ENCODE data around the gene CALML6. TPM values are rescaled to one million over a fixed set of nuclear protein-coding genes. Genes with fewer than 3 reads are reported as not detected.
"Not testable (repeated sequence)": the region's sequence is repeated elsewhere in the genome, so short reads cannot be mapped to it uniquely, and the experiment has no call there.

Gene CALML6
- total and polyA plus RNA-seq, 4 donors, result 0.30 to 1.5 (median 0.89) TPM

- H3K36me3 ChIP-seq (ENCODE audit: control insufficient read depth, insufficient read depth, low read length), result peaks cover 19% of the 10 kb centered on the region
- no peaks in the 10 kb centered on the region for H3K27me3 ChIP-seq (ENCODE audit: control insufficient read depth, insufficient read depth, low read length)
- no peak overlapping the region for H3K4me3 ChIP-seq (ENCODE audit: low read depth, low read length)
- no peak for DNase-seq (ENCODE audit: low read depth in 4 of 6, low spot score in 6 of 6)
- H3K9me3 ChIP-seq (ENCODE audit: control insufficient read depth, insufficient read depth, low read length), result no peaks in the 10 kb centered on the region
- H3K27ac ChIP-seq (ENCODE audit: low read depth, low read length), result no peak overlapping the region
- peaks cover 13% of the 10 kb centered on the region for H3K4me1 ChIP-seq (ENCODE audit: control insufficient read depth, insufficient read depth, low read length)
- WGBS (ENCODE audit: insufficient coverage), result no CpG with 5 or more reads among the region's 5 CpGs
Measured at GRCh38 chr1:1879942-1880341, 35.1 kb upstream of the CALML6 start.

- no peak overlapping the region for H3K27ac ChIP-seq (ENCODE audit: low read depth, low read length)
- WGBS (ENCODE audit: insufficient coverage), result 75% methylated on average over 11 of the region's 13 CpGs
- no peaks in the 10 kb centered on the region for H3K27me3 ChIP-seq (ENCODE audit: control insufficient read depth, insufficient read depth, low read length)
- no peaks in the 10 kb centered on the region for H3K9me3 ChIP-seq (ENCODE audit: control insufficient read depth, insufficient read depth, low read length)
- no peak for DNase-seq (ENCODE audit: low read depth in 4 of 6, low spot score in 6 of 6)
- peaks cover 15% of the 10 kb centered on the region for H3K4me1 ChIP-seq (ENCODE audit: control insufficient read depth, insufficient read depth, low read length)
- peaks cover 16% of the 10 kb centered on the region for H3K36me3 ChIP-seq (ENCODE audit: control insufficient read depth, insufficient read depth, low read length)
- no peak overlapping the region for H3K4me3 ChIP-seq (ENCODE audit: low read depth, low read length)
Measured at GRCh38 chr1:1880617-1881312, 34.3 kb upstream of the CALML6 start.

- H3K4me3 ChIP-seq (ENCODE audit: low read depth, low read length), result no peak overlapping the region
- H3K4me1 ChIP-seq (ENCODE audit: control insufficient read depth, insufficient read depth, low read length), result peaks cover 19% of the 10 kb centered on the region
- no peaks in the 10 kb centered on the region for H3K27me3 ChIP-seq (ENCODE audit: control insufficient read depth, insufficient read depth, low read length)
- no peak overlapping the region for H3K27ac ChIP-seq (ENCODE audit: low read depth, low read length)
- H3K36me3 ChIP-seq (ENCODE audit: control insufficient read depth, insufficient read depth, low read length), result peaks cover 11% of the 10 kb centered on the region
- DNase-seq (ENCODE audit: low read depth in 4 of 6, low spot score in 6 of 6), result no peak
- no peaks in the 10 kb centered on the region for H3K9me3 ChIP-seq (ENCODE audit: control insufficient read depth, insufficient read depth, low read length)
- 75% methylated on average over 5 of the region's 6 CpGs for WGBS (ENCODE audit: insufficient coverage)
Measured at GRCh38 chr1:1881727-1882126, 33.3 kb upstream of the CALML6 start.

GRCh38 chr1:1883092-1883873 is 31.8 kb upstream of the CALML6 start:
- DNase-seq (ENCODE audit: low read depth in 4 of 6, low spot score in 6 of 6), result no peak
- peaks cover 26% of the 10 kb centered on the region for H3K4me1 ChIP-seq (ENCODE audit: control insufficient read depth, insufficient read depth, low read length)
- H3K9me3 ChIP-seq (ENCODE audit: control insufficient read depth, insufficient read depth, low read length), result no peaks in the 10 kb centered on the region
- peaks cover 11% of the 10 kb centered on the region for H3K36me3 ChIP-seq (ENCODE audit: control insufficient read depth, insufficient read depth, low read length)
- no CpG with 5 or more reads among the region's 4 CpGs for WGBS (ENCODE audit: insufficient coverage)
- H3K27ac ChIP-seq (ENCODE audit: low read depth, low read length), result no peak overlapping the region
- no peaks in the 10 kb centered on the region for H3K27me3 ChIP-seq (ENCODE audit: control insufficient read depth, insufficient read depth, low read length)
- no peak overlapping the region for H3K4me3 ChIP-seq (ENCODE audit: low read depth, low read length)

- H3K4me1 ChIP-seq (ENCODE audit: control insufficient read depth, insufficient read depth, low read length), result peaks cover 31% of the 10 kb centered on the region
- H3K9me3 ChIP-seq (ENCODE audit: control insufficient read depth, insufficient read depth, low read length), result not testable (repeated sequence)
Measured at GRCh38 chr1:1883890-1884289, 31.2 kb upstream of the CALML6 start.

GRCh38 chr1:1889090-1889750 is 25.8 kb upstream of the CALML6 start:
- peak overlapping the region; percentile 66 for H3K4me3 ChIP-seq (ENCODE audit: low read depth, low read length)
- H3K4me1 ChIP-seq (ENCODE audit: control insufficient read depth, insufficient read depth, low read length), result peaks cover 49% of the 10 kb centered on the region
- 0% methylated on average over 3 of the region's 9 CpGs for WGBS (ENCODE audit: insufficient coverage)

More at GRCh38 chr1:1883890-1884289, 31.2 kb upstream of the CALML6 start:
- not testable (repeated sequence) for H3K4me3 ChIP-seq (ENCODE audit: low read depth, low read length); DNase-seq (ENCODE audit: low read depth in 4 of 6, low spot score in 6 of 6); H3K27ac ChIP-seq (ENCODE audit: low read depth, low read length); H3K36me3 ChIP-seq (ENCODE audit: control insufficient read depth, insufficient read depth, low read length); H3K27me3 ChIP-seq (ENCODE audit: control insufficient read depth, insufficient read depth, low read length)
- 70% methylated on average over 3 of the region's 11 CpGs for WGBS (ENCODE audit: insufficient coverage)

GRCh38 chr1:1889847-1890505 is 25.1 kb upstream of the CALML6 start:
- Histone ChIP-seq H3K4me1 (ENCODE audit: control insufficient read depth, insufficient read depth, low read length) (peaks cover 56% of the 10 kb centered on the region), H3K27me3 (ENCODE audit: control insufficient read depth, insufficient read depth, low read length) (no peaks in the 10 kb centered on the region), H3K4me3 (ENCODE audit: low read depth, low read length) (peak overlapping the region; percentile 66), H3K36me3 (ENCODE audit: control insufficient read depth, insufficient read depth, low read length) (peaks cover 17% of the 10 kb centered on the region), H3K9me3 (ENCODE audit: control insufficient read depth, insufficient read depth, low read length) (no peaks in the 10 kb centered on the region), H3K27ac (ENCODE audit: low read depth, low read length) (peak overlapping the region; percentile 82)
- peak in 3 of 6 donors; percentile 42 to 69 (median 68) for DNase-seq (ENCODE audit: low read depth in 4 of 6, low spot score in 6 of 6)
- under 1% methylated on average over 88 of the region's 88 CpGs for WGBS (ENCODE audit: insufficient coverage)

More at GRCh38 chr1:1889090-1889750, 25.8 kb upstream of the CALML6 start:
- DNase-seq (ENCODE audit: low read depth in 4 of 6, low spot score in 6 of 6), result no peak
- Histone ChIP-seq H3K9me3 (ENCODE audit: control insufficient read depth, insufficient read depth, low read length) (no peaks in the 10 kb centered on the region), H3K27ac (ENCODE audit: low read depth, low read length) (peak overlapping the region; percentile 82), H3K27me3 (ENCODE audit: control insufficient read depth, insufficient read depth, low read length) (no peaks in the 10 kb centered on the region), H3K36me3 (ENCODE audit: control insufficient read depth, insufficient read depth, low read length) (peaks cover 20% of the 10 kb centered on the region)

GRCh38 chr1:1890506-1891348 is 24.3 kb upstream of the CALML6 start, which contains the start of gene GNB1:
GNB1 (minus strand) TSS chr1:1891087; CDS start chr1:1825453, 65,634 bp downstream.
- under 1% methylated on average over 132 of the region's 137 CpGs for WGBS (ENCODE audit: insufficient coverage)
- DNase-seq (ENCODE audit: low read depth in 4 of 6, low spot score in 6 of 6), result peak; percentile 88 to 98 (median 93)
- H3K4me1 ChIP-seq (ENCODE audit: control insufficient read depth, insufficient read depth, low read length), result peaks cover 62% of the 10 kb centered on the region

More at GRCh38 chr1:1890506-1891348, 24.3 kb upstream of the CALML6 start, which contains the start of gene GNB1:
- H3K9me3 ChIP-seq (ENCODE audit: control insufficient read depth, insufficient read depth, low read length), result no peaks in the 10 kb centered on the region
- peaks cover 17% of the 10 kb centered on the region for H3K36me3 ChIP-seq (ENCODE audit: control insufficient read depth, insufficient read depth, low read length)
- H3K27me3 ChIP-seq (ENCODE audit: control insufficient read depth, insufficient read depth, low read length), result no peaks in the 10 kb centered on the region
- H3K4me3 ChIP-seq (ENCODE audit: low read depth, low read length), result peak within 1 kb of the TSS; percentile 66
- peak within 1 kb of the TSS; percentile 82 for H3K27ac ChIP-seq (ENCODE audit: low read depth, low read length)
